H9 (cell line): ENCODE results near the gene SCN4A. TPM values are rescaled to one million over a fixed set of nuclear protein-coding genes. Genes with fewer than 3 reads are reported as not detected.

Experiments used
- DNase-seq: peaks from one replicate; pipeline ENCODE4 v3.0.0-alpha.2; 2017
- H2AFZ ChIP-seq: one replicate; pipeline ENCODE4 v1.6.1; 2013; ENCODE audit warnings: mild to moderate bottlenecking, low read length, control low read depth, moderate library complexity
- H2AK5ac ChIP-seq: 2 replicates; pipeline ENCODE4 v1.6.1; 2013; ENCODE audit warnings: low read length, control low read depth, mixed read lengths; ENCODE audit not compliant: insufficient read length
- H2BK120ac ChIP-seq: one replicate; pipeline ENCODE4 v1.6.1; 2013; ENCODE audit warnings: low read depth, mild to moderate bottlenecking, low read length, control low read depth, inconsistent platforms; ENCODE audit not compliant: poor library complexity, severe bottlenecking
- H2BK12ac ChIP-seq: 2 replicates; pipeline ENCODE4 v1.6.1; 2013; ENCODE audit warnings: low read length, control low read depth, mixed read lengths, low read depth; ENCODE audit not compliant: insufficient read length
- H2BK15ac ChIP-seq: 2 replicates; pipeline ENCODE4 v1.6.1; 2013; ENCODE audit warnings: low read depth, low read length, control low read depth
- H2BK20ac ChIP-seq: one replicate; pipeline ENCODE4 v1.6.1; 2013; ENCODE audit warnings: low read depth, mild to moderate bottlenecking, low read length, control low read depth, inconsistent platforms; ENCODE audit not compliant: poor library complexity, severe bottlenecking
- H2BK5ac ChIP-seq: 2 replicates; pipeline ENCODE4 v1.6.1; 2013; ENCODE audit warnings: low read length, control low read depth, mixed read lengths; ENCODE audit not compliant: insufficient read length
- H3K14ac ChIP-seq: 2 replicates; pipeline ENCODE4 v1.6.1; 2013; ENCODE audit warnings: low read length, control low read depth; ENCODE audit not compliant: insufficient read depth
- H3K18ac ChIP-seq: 2 replicates; pipeline ENCODE4 v1.6.1; 2013; ENCODE audit warnings: low read depth, mild to moderate bottlenecking, mixed read lengths, low read length, control low read depth; ENCODE audit not compliant: insufficient read length
- H3K23ac ChIP-seq: 2 replicates; pipeline ENCODE4 v1.6.1; 2013; ENCODE audit warnings: low read length, control low read depth, mixed read lengths, low read depth; ENCODE audit not compliant: insufficient read length
- H3K23me2 ChIP-seq: 2 replicates; pipeline ENCODE4 v1.6.1; 2013; ENCODE audit warnings: low read depth, mild to moderate bottlenecking, mixed read lengths, low read length, control low read depth; ENCODE audit not compliant: insufficient read length, poor library complexity, severe bottlenecking
- H3K27ac ChIP-seq: 2 replicates; pipeline ENCODE4 v1.5.1; 2013; ENCODE audit warnings: low read length, control low read depth, mixed read lengths, low read depth; ENCODE audit not compliant: insufficient read length
- H3K27me3 ChIP-seq: 2 replicates; pipeline ENCODE4 v1.6.1; 2013; ENCODE audit warnings: low read length, control low read depth, inconsistent platforms; ENCODE audit not compliant: insufficient read depth
- H3K4ac ChIP-seq: 2 replicates; pipeline ENCODE4 v1.6.1; 2013; ENCODE audit warnings: low read depth, mild to moderate bottlenecking, control low read depth, inconsistent platforms, low read length, moderate library complexity
- H3K4me1 ChIP-seq: 2 replicates; pipeline ENCODE4 v1.6.1; 2013; ENCODE audit warnings: low read length, control low read depth, inconsistent platforms; ENCODE audit not compliant: insufficient read depth
- H3K4me2 ChIP-seq: 2 replicates; pipeline ENCODE4 v1.6.1; 2013; ENCODE audit warnings: low read length, control low read depth, mixed read lengths; ENCODE audit not compliant: insufficient read length, insufficient read depth
- H3K56ac ChIP-seq: 2 replicates; pipeline ENCODE4 v1.6.1; 2013; ENCODE audit warnings: low read depth, mild to moderate bottlenecking, mixed read lengths, low read length, control low read depth; ENCODE audit not compliant: insufficient read length
- H3K79me1 ChIP-seq: 2 replicates; pipeline ENCODE4 v1.6.1; 2013; ENCODE audit warnings: low read depth, mild to moderate bottlenecking, moderate library complexity, low read length, control low read depth, inconsistent platforms; ENCODE audit not compliant: insufficient read depth, poor library complexity, severe bottlenecking
- H3K79me2 ChIP-seq: 2 replicates; pipeline ENCODE4 v1.6.1; 2013; ENCODE audit warnings: low read length, control low read depth, inconsistent platforms; ENCODE audit not compliant: insufficient read depth
- H3K9ac ChIP-seq: 2 replicates; pipeline ENCODE4 v1.6.1; 2013; ENCODE audit warnings: low read length, control low read depth, mixed read lengths; ENCODE audit not compliant: insufficient read length; ENCODE audit errors: extremely low read depth
- H3K9me3 ChIP-seq: one replicate; pipeline ENCODE4 v1.6.1; 2013; ENCODE audit warnings: low read depth, low read length, inconsistent platforms; ENCODE audit not compliant: control insufficient read depth
- H3T11ph ChIP-seq: one replicate; pipeline ENCODE4 v1.6.1; 2013; ENCODE audit warnings: mild to moderate bottlenecking, low read length, control low read depth, inconsistent platforms
- H4K20me1 ChIP-seq: one replicate; pipeline ENCODE4 v1.6.1; 2013; ENCODE audit not compliant: control insufficient read depth, insufficient read length, insufficient read depth
- H4K5ac ChIP-seq: 2 replicates; pipeline ENCODE4 v1.6.1; 2013; ENCODE audit warnings: low read depth, mild to moderate bottlenecking, mixed read lengths, low read length, control low read depth; ENCODE audit not compliant: insufficient read length
- H4K8ac ChIP-seq: replicated peaks from 2 replicates; pipeline ENCODE4 v1.6.1; 2013; ENCODE audit warnings: low read length, control low read depth, mixed read lengths, low read depth; ENCODE audit not compliant: insufficient read length
- H4K91ac ChIP-seq: 2 replicates; pipeline ENCODE4 v1.6.1; 2013; ENCODE audit warnings: low read depth, mild to moderate bottlenecking, moderate library complexity, mixed read lengths, low read length, control low read depth; ENCODE audit not compliant: insufficient read length
- H3K27ac Mint-ChIP-seq, 3 experiments: 2 replicates in 2 of 3; 3 replicates in 1 of 3; pipeline ENCODE4 v1.8.0; 2020 to 2021; ENCODE audit warnings: mixed read lengths in 3 of 3, mild to moderate bottlenecking in 1 of 3, moderate library complexity in 1 of 3
- H3K27me3 Mint-ChIP-seq: 2 replicates; pipeline ENCODE4 v1.8.0; 2021; ENCODE audit warnings: low read depth, mild to moderate bottlenecking, moderate library complexity, mixed read lengths
- H3K36me3 Mint-ChIP-seq, 3 experiments: 2 replicates in 2 of 3; 3 replicates in 1 of 3; pipeline ENCODE4 v1.8.0; 2020 to 2021; ENCODE audit warnings: low read depth in 3 of 3, mixed read lengths in 3 of 3; ENCODE audit not compliant: insufficient read depth in 1 of 3
- H3K4me1 Mint-ChIP-seq, 2 experiments: 2 replicates each; pipeline ENCODE4 v1.8.0; 2020; ENCODE audit warnings: mixed read lengths in 2 of 2
- H3K4me3 Mint-ChIP-seq, 2 experiments: 2 replicates in 1 of 2; 3 replicates in 1 of 2; pipeline ENCODE4 v1.8.0; 2020 to 2021; ENCODE audit warnings: mild to moderate bottlenecking in 2 of 2, mixed read lengths in 2 of 2, moderate library complexity in 1 of 2
- H3K9me3 Mint-ChIP-seq, 2 experiments: 2 replicates in 1 of 2; 3 replicates in 1 of 2; pipeline ENCODE4 v1.8.0; 2020; ENCODE audit warnings: mild to moderate bottlenecking in 2 of 2, mixed read lengths in 2 of 2, moderate library complexity in 1 of 2
- CTCF ChIP-seq: fragments of 200-600 bp; sonication (generic); conservative IDR thresholded peaks from 3 replicates; pipeline ENCODE4 v1.8.0; 2021; ENCODE audit warnings: antibody characterized with exemption, mild to moderate bottlenecking
- WGBS: extraction: QIAGEN DNeasy Blood & Tissue Kit; methylation state at CpG from one replicate; pipeline ENCODE4 v1.1.7; 2013; ENCODE audit warnings: missing lambda C conversion rate, low lambda C conversion rate, mixed read lengths; ENCODE audit not compliant: insufficient read length; ENCODE audit errors: extremely low coverage; 5-methylcytosine and 5-hydroxymethylcytosine counted together
- long read RNA-seq: library from polyadenylated mRNA; unstranded; transcript quantifications from one replicate; pipeline ENCODE4 v2.0.0, GENCODE V29; 2020
- total RNA-seq: library from RNA; stranded (reverse); gene quantifications from 2 replicates; pipeline ENCODE4 v1.2.1, GENCODE V29; 2021

The SCN4A gene
- 5.0 and 5.8 TPM in 2 replicates for total RNA-seq
- long read RNA-seq, partial matches to known transcripts: 3 of 5 reads
- long read RNA-seq, other reads (novel, unspliced or antisense): 2 of 5 reads

GRCh38 chr17:63972796-63973195, at the start of gene SCN4A:
Gene SCN4A (minus strand): TSS chr17:63972918. CDS start chr17:63972841, 77 bp downstream.
- peaks cover 7 to 10% of the 10 kb centered on the region in 2 experiments for H3K4me1 Mint-ChIP-seq
- Histone ChIP-seq H3K23ac (no peak within 1 kb of the TSS), H3K14ac (no peak within 1 kb of the TSS), H3K18ac (no peak within 1 kb of the TSS), H3K23me2 (no peaks in the 10 kb centered on the region), H4K20me1 (no peaks in the 10 kb centered on the region), H3K4me2 (no peak within 1 kb of the TSS), H3K4me1 (no peaks in the 10 kb centered on the region), H3K27ac (no peak within 1 kb of the TSS), H2AFZ (no peak within 1 kb of the TSS), H4K8ac (no peak within 1 kb of the TSS), H2BK20ac (no peak within 1 kb of the TSS), H3K56ac (no peak within 1 kb of the TSS), H2BK12ac (no peak within 1 kb of the TSS), H2BK15ac (no peak within 1 kb of the TSS), H4K91ac (no peak within 1 kb of the TSS), H3K79me2 (no peaks in the 10 kb centered on the region), H2BK5ac (no peak within 1 kb of the TSS), H3T11ph (no peak within 1 kb of the TSS), H2BK120ac (no peak within 1 kb of the TSS), H3K4ac (no peak within 1 kb of the TSS), H3K9me3 (no peaks in the 10 kb centered on the region), H4K5ac (no peak within 1 kb of the TSS), H3K27me3 (no peaks in the 10 kb centered on the region), H2AK5ac (no peak within 1 kb of the TSS), H3K79me1 (no peaks in the 10 kb centered on the region), H3K9ac (no peak within 1 kb of the TSS)
- H3K9me3 Mint-ChIP-seq: no peaks in the 10 kb centered on the region
- no peak for DNase-seq
- H3K36me3 Mint-ChIP-seq: no peaks in the 10 kb centered on the region
- no peak for TF ChIP-seq CTCF
- WGBS: no CpG with 5 or more reads among the region's 14 CpGs
- H3K4me3 Mint-ChIP-seq: peak within 1 kb of the TSS in 1 of 2 experiments; percentile 49; a peak in 1 of 5 replicates
- no peaks in the 10 kb centered on the region; the same call in none of the 2 replicates for H3K27me3 Mint-ChIP-seq
- peak within 1 kb of the TSS in 2 of 3 experiments; percentile 61 to 66; a peak in 3 of 7 replicates for H3K27ac Mint-ChIP-seq
